Activated CD8-positive, alpha-beta T cell treated with anti-CD3 and anti-CD28 coated beads for 36 hours (primary cell): Measurements from ENCODE around the gene MAVS. TPM values are rescaled to one million over a fixed set of nuclear protein-coding genes. Genes with fewer than 3 reads are reported as not detected.
"Not testable (repeated sequence)": the region's sequence is repeated elsewhere in the genome, so short reads cannot be mapped to it uniquely, and the experiment has no call there.

Experiments
- ATAC-seq: fragments of 200-7000 bp; cut with Tn5 transposase; one replicate; pipeline ENCODE4 v1.10.0; 2021; ENCODE audit warnings: mild to moderate bottlenecking, moderate library complexity
- CTCF ChIA-PET: fragments of 350-600 bp; sonication (Branson Sonifier 250); formaldehyde crosslinking; loops from one replicate; lab custom pipeline; 2021; ENCODE audit warnings: antibody characterized with exemption; lab: Charles Lee
- POLR2A ChIA-PET: fragments of 350-600 bp; sonication (Branson Sonifier 250); formaldehyde crosslinking; loops from one replicate; lab custom pipeline; 2021; ENCODE audit warnings: antibody characterized with exemption; lab: Charles Lee
- DNase-seq: peaks from one replicate; pipeline ENCODE4 v3.0.0-alpha.2; 2020
- H3K27ac Mint-ChIP-seq: one replicate; pipeline ENCODE4 v1.8.0; 2021; ENCODE audit warnings: mild to moderate bottlenecking, mixed read lengths
- H3K27me3 Mint-ChIP-seq: one replicate; pipeline ENCODE4 v1.8.0; 2021; ENCODE audit warnings: mixed read lengths
- H3K36me3 Mint-ChIP-seq: one replicate; pipeline ENCODE4 v1.8.0; 2021; ENCODE audit warnings: low read depth, mixed read lengths
- H3K4me1 Mint-ChIP-seq: one replicate; pipeline ENCODE4 v1.8.0; 2021; ENCODE audit warnings: low read depth, mixed read lengths
- H3K4me3 Mint-ChIP-seq: one replicate; pipeline ENCODE4 v1.8.0; 2021; ENCODE audit warnings: mild to moderate bottlenecking, moderate library complexity, mixed read lengths
- H3K9me3 Mint-ChIP-seq: one replicate; pipeline ENCODE4 v1.8.0; 2021; ENCODE audit warnings: mixed read lengths
- CTCF ChIP-seq: fragments of 200-600 bp; IDR thresholded peaks from one replicate; pipeline ENCODE4 v1.8.0; 2022; ENCODE audit warnings: antibody characterized with exemption, mild to moderate bottlenecking
- intact Hi-C: fragments of 100-400 bp; cut with micrococcal nuclease; formaldehyde crosslinking; loops from one replicate; pipeline ENCODE4 v1.10.0; 2022
- total RNA-seq, 2 experiments: library from RNA; stranded (reverse); gene quantifications; one replicate each; pipeline ENCODE4 v1.2.3, GENCODE V29; 2021

The MAVS gene
- total RNA-seq, 2 experiments from 2014 or later, result 17.0 to 17.5 TPM

GRCh38 chr20:3875378-3875974 is 28.8 kb downstream of the MAVS start:
- CTCF ChIA-PET, result interaction anchor here (0.7 to 1.3 kb wide), 7 partner anchors 9 to 296 kb away, joined by 3 to 7 read pairs (median 3); no protein-coding TSS in a partner anchor
- Mint-ChIP-seq H3K27ac (no peak overlapping the region), H3K36me3 (peaks cover 13% of the 10 kb centered on the region), H3K27me3 (no peaks in the 10 kb centered on the region), H3K4me3 (no peak overlapping the region), H3K4me1 (peaks cover 2% of the 10 kb centered on the region), H3K9me3 (no peaks in the 10 kb centered on the region)
- intact Hi-C loops, result no loop called here
- DNase-seq (no peak), ATAC-seq (no peak)
- POLR2A ChIA-PET, result interaction anchor here (0.5 to 1.2 kb wide), 2 partner anchors 29 to 207 kb away, joined by 3 read pairs; no protein-coding TSS in a partner anchor
- no peak for TF ChIP-seq CTCF

DNA sequence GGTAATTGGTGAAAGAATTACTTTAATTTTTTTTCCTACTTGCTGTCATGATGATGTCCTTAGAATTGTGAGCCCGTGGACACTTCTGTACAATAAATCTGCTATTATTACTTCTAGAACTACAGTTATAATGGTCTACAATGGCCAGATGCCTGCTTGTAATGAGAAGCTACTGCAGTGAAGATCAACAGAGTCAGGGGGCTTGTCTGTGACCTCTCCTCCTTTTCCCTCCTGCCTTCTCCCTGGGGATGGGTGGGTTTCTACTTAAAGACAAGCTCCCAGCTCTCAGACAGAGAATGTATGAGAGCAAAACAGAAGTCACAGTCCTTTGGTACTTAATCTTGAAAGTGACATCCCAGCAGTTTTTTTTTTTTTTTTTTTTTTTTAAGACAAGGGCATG is 29.4 kb downstream of the MAVS start:
- DNase-seq (no peak), ATAC-seq (no peak)
- ChIA-PET CTCF (interaction anchor here (1.0 to 1.2 kb wide), 3 partner anchors 11 to 295 kb away, joined by 3 to 4 read pairs (median 3); no protein-coding TSS in a partner anchor), POLR2A (interaction anchor here (0.5 to 1.2 kb wide), 2 partner anchors 28 to 206 kb away, joined by 3 read pairs; no protein-coding TSS in a partner anchor)
- no peak for TF ChIP-seq CTCF
- Mint-ChIP-seq H3K27me3 (no peaks in the 10 kb centered on the region), H3K27ac (no peak overlapping the region), H3K4me1 (peaks cover 2% of the 10 kb centered on the region), H3K4me3 (no peak overlapping the region), H3K9me3 (no peaks in the 10 kb centered on the region), H3K36me3 (peaks cover 15% of the 10 kb centered on the region)
- intact Hi-C loops, result no loop called here

DNA sequence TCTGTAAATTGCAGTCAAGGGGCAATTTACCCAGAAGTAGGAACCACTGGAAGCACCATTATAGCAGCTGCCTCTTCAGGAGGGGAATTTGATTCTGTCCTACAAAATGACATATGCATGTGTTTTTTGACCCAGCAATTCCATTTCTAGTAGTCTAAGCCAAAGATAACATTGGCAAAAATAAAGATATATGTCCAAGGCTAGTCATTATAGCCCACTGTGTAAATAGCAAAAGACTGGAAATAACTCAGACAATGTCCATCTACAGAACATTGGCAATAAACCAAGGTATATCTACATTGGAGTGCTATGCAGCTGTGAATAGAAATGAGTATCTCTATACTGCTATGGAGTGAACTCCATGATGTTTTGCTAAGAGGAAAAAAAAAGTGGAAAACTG is 30.0 kb downstream of the MAVS start:
- POLR2A ChIA-PET, result no interaction called here
- Mint-ChIP-seq H3K4me1 (peaks cover 2% of the 10 kb centered on the region), H3K36me3 (peaks cover 15% of the 10 kb centered on the region), H3K27me3 (no peaks in the 10 kb centered on the region), H3K4me3 (no peak overlapping the region), H3K9me3 (no peaks in the 10 kb centered on the region), H3K27ac (no peak overlapping the region)
- CTCF ChIA-PET, result interaction anchor here (1.2 kb wide), 1 partner anchor 295 kb away, joined by 4 read pairs; no protein-coding TSS in a partner anchor
- DNase-seq (no peak), ATAC-seq (no peak)
- intact Hi-C loops, result no loop called here
- TF ChIP-seq CTCF, result no peak

- H3K4me1 Mint-ChIP-seq, H3K9me3 Mint-ChIP-seq, DNase-seq, H3K27ac Mint-ChIP-seq, H3K27me3 Mint-ChIP-seq, intact Hi-C loops, POLR2A ChIA-PET, ATAC-seq, H3K4me3 Mint-ChIP-seq, H3K36me3 Mint-ChIP-seq: not testable (repeated sequence)
- CTCF ChIA-PET, result interaction anchor here (1.3 kb wide), 1 partner anchor 24 kb away, joined by 6 read pairs; no protein-coding TSS in a partner anchor
Observed at GRCh38 chr20:3878921-3879274, 32.3 kb downstream of the MAVS start.

DNA sequence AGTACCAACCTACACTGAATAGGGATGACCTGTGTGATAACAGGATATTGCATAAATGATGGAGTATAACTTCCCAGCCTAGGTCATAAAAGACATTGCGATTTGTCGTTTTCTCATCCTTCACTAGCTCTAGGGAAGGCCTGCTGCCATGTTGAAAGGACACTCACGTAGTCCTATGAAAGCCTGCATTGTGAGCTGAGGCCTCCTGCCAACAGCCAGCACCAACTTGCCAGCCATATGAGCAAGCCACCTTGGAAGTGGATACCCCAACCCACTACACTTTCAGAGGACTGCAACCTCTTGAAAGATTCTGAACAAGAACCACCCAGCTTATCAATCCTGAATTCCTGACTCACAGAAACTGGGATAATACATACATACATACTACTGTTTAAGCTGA is 39.1 kb downstream of the MAVS start:
- ChIA-PET CTCF (no interaction called here), POLR2A (interaction anchor here (0.9 kb wide), 1 partner anchor 9 kb away, joined by 4 read pairs; no protein-coding TSS in a partner anchor)
- intact Hi-C loops, result loop anchor here (10.0 kb wide), 1 partner anchor 199 kb away; no protein-coding TSS in a partner anchor
- H3K4me3 Mint-ChIP-seq, result no peak overlapping the region
- peaks cover 15% of the 10 kb centered on the region for H3K36me3 Mint-ChIP-seq
- ATAC-seq (no peak), DNase-seq (no peak)
- no peaks in the 10 kb centered on the region for H3K9me3 Mint-ChIP-seq
- no peak for TF ChIP-seq CTCF
- no peak overlapping the region for H3K27ac Mint-ChIP-seq
- no peaks in the 10 kb centered on the region for H3K27me3 Mint-ChIP-seq
- peaks cover 8% of the 10 kb centered on the region for H3K4me1 Mint-ChIP-seq
